HepG2 (cell line): ENCODE measurements around the gene SV2A. TPM values are rescaled to one million over a fixed set of nuclear protein-coding genes. Genes with fewer than 3 reads are reported as not detected.

Experiments used
- CEBPG ChIP-seq: IDR thresholded peaks from 2 replicates; pipeline ENCODE4 v1.6.1; 2016
- FIP1L1 ChIP-seq: fragments of 200-400 bp; formaldehyde crosslinking; IDR thresholded peaks from 2 replicates; pipeline ENCODE4 v1.6.1; 2018; ENCODE audit warnings: low read depth, mild to moderate bottlenecking, low read length, moderate library complexity, borderline replicate concordance; ENCODE audit not compliant: insufficient read depth
- GMEB1 ChIP-seq: sonication (generic); formaldehyde crosslinking; IDR thresholded peaks from 2 replicates; pipeline ENCODE4 v1.5.1; 2020; ENCODE audit warnings: missing genetic modification reagents, mild to moderate bottlenecking, borderline replicate concordance
- NR2F2 ChIP-seq: IDR thresholded peaks from 2 replicates; pipeline ENCODE4 v1.6.1; 2012; ENCODE audit warnings: low read depth, inconsistent platforms, borderline replicate concordance
- POLR2A ChIP-seq, 2 experiments: IDR thresholded peaks; 2 replicates each; pipeline ENCODE4 v1.6.1; 2011; ENCODE audit warnings: low read depth in 2 of 2, low read length in 2 of 2, mild to moderate bottlenecking in 1 of 2, moderate library complexity in 1 of 2; ENCODE audit not compliant: insufficient read depth in 1 of 2
- PRMT3 ChIP-seq: sonication (generic); formaldehyde crosslinking; IDR thresholded peaks from 2 replicates; pipeline ENCODE4 v1.8.1; 2022; ENCODE audit warnings: low read depth, mild to moderate bottlenecking, moderate library complexity, missing genetic modification reagents, borderline replicate concordance
- REL ChIP-seq: sonication (generic); formaldehyde crosslinking; conservative IDR thresholded peaks from 2 replicates; pipeline ENCODE4 v1.8.0; 2022; ENCODE audit warnings: mild to moderate bottlenecking, missing genetic modification reagents, moderate library complexity
- SALL2 ChIP-seq: sonication (generic); formaldehyde crosslinking; IDR thresholded peaks from 2 replicates; pipeline ENCODE4 v1.8.1; 2023; ENCODE audit warnings: mild to moderate bottlenecking, missing genetic modification reagents, inconsistent platforms
- SRSF1 ChIP-seq: fragments of 200-400 bp; formaldehyde crosslinking; optimal IDR thresholded peaks from 2 replicates; pipeline ENCODE3; 2017; ENCODE audit warnings: mild to moderate bottlenecking, low read depth, low read length, moderate library complexity
- TAF1 ChIP-seq: sonication (generic); formaldehyde crosslinking; IDR thresholded peaks from 2 replicates; pipeline ENCODE4 v1.4.0; 2020; ENCODE audit warnings: missing genetic modification reagents
- TARDBP ChIP-seq: sonication (generic); formaldehyde crosslinking; IDR thresholded peaks from 2 replicates; pipeline ENCODE4 v1.8.0; 2022; ENCODE audit warnings: mild to moderate bottlenecking, missing genetic modification reagents
- TP53 ChIP-seq: sonication (generic); formaldehyde crosslinking; conservative IDR thresholded peaks from 2 replicates; pipeline ENCODE4 v1.4.0; 2020; ENCODE audit warnings: missing genetic modification reagents
- ZMYM4 ChIP-seq: sonication (generic); formaldehyde crosslinking; IDR thresholded peaks from 2 replicates; pipeline ENCODE4 v1.8.1; 2023; ENCODE audit warnings: mild to moderate bottlenecking, missing genetic modification reagents
- ZNF136 ChIP-seq: sonication (generic); formaldehyde crosslinking; IDR thresholded peaks from 2 replicates; pipeline ENCODE4 v1.8.1; 2022; ENCODE audit warnings: low read depth, mild to moderate bottlenecking, moderate library complexity, missing genetic modification reagents
- ZNF547 ChIP-seq: sonication (generic); formaldehyde crosslinking; IDR thresholded peaks from 2 replicates; pipeline ENCODE4 v1.5.1; 2020; ENCODE audit warnings: mild to moderate bottlenecking, missing genetic modification reagents
- ZNF607 ChIP-seq: sonication (generic); formaldehyde crosslinking; IDR thresholded peaks from 2 replicates; pipeline ENCODE4 v1.5.1; 2020; ENCODE audit warnings: missing genetic modification reagents, mild to moderate bottlenecking, borderline replicate concordance
- ZNF768 ChIP-seq: sonication (generic); formaldehyde crosslinking; IDR thresholded peaks from 2 replicates; pipeline ENCODE4 v1.4.0; 2020; ENCODE audit warnings: missing genetic modification reagents
- ZNF788 ChIP-seq: sonication (generic); formaldehyde crosslinking; IDR thresholded peaks from 2 replicates; pipeline ENCODE4 v1.5.0; 2020; ENCODE audit warnings: mild to moderate bottlenecking, missing genetic modification reagents, borderline replicate concordance
- ZSCAN31 ChIP-seq: sonication (generic); formaldehyde crosslinking; IDR thresholded peaks from 2 replicates; pipeline ENCODE4 v1.5.0; 2020; ENCODE audit warnings: low read depth, mild to moderate bottlenecking, missing genetic modification reagents
- polyA plus RNA-seq, 8 experiments: library from polyadenylated mRNA; depleted of rRNA in 3 of 8; stranded (reverse) in 7 of 8; unstranded in 1 of 8; fragments of >200 nt; fragmentation: Illumina TruSeq in 4 of 8; extraction: Trizol in 4 of 8; gene quantifications; 2 replicates each; pipeline versions ENCODE4 v1.2.1 to v1.2.3, GENCODE V29; 2011 to 2016; ENCODE audit warnings: low read depth in 4 of 8, missing spikeins in 1 of 8, mixed read lengths in 1 of 8; ENCODE audit not compliant: insufficient read depth in 1 of 8
- total RNA-seq, 5 experiments: library from RNA; depleted of rRNA; stranded (reverse); fragments of >200 nt; fragmentation: Illumina TruSeq; extraction: Trizol; gene quantifications; 2 replicates each; pipeline ENCODE4 v1.2.3, GENCODE V29; 2016; ENCODE audit warnings: low read depth in 1 of 5
- TF ChIP-seq, protein P1 (sequence below): sonication (generic); formaldehyde crosslinking; IDR thresholded peaks from 2 replicates; pipeline ENCODE4 v1.4.0; 2020; ENCODE audit warnings: missing genetic modification reagents, borderline replicate concordance
- TF ChIP-seq, protein P2 (sequence below), 2 experiments: fragments of 450-650 bp in 1 of 2; sonication (generic) in 1 of 2; formaldehyde crosslinking; IDR thresholded peaks; 2 replicates each; pipeline versions ENCODE4 v1.5.0 to v1.8.0; 2020 to 2022; ENCODE audit warnings: mild to moderate bottlenecking in 1 of 2, missing genetic modification reagents in 1 of 2
- TF ChIP-seq, protein P3 (sequence below): sonication (generic); formaldehyde crosslinking; IDR thresholded peaks from 2 replicates; pipeline ENCODE4 v1.8.1; 2023; ENCODE audit warnings: mild to moderate bottlenecking, missing genetic modification reagents, borderline replicate concordance

Gene SV2A
- total and polyA plus RNA-seq, 2 of the 13 experiments (the other 11 are each of a cell fraction or from before 2014, with no cell fraction given), result 0.84 to 1.9 TPM

DNA sequence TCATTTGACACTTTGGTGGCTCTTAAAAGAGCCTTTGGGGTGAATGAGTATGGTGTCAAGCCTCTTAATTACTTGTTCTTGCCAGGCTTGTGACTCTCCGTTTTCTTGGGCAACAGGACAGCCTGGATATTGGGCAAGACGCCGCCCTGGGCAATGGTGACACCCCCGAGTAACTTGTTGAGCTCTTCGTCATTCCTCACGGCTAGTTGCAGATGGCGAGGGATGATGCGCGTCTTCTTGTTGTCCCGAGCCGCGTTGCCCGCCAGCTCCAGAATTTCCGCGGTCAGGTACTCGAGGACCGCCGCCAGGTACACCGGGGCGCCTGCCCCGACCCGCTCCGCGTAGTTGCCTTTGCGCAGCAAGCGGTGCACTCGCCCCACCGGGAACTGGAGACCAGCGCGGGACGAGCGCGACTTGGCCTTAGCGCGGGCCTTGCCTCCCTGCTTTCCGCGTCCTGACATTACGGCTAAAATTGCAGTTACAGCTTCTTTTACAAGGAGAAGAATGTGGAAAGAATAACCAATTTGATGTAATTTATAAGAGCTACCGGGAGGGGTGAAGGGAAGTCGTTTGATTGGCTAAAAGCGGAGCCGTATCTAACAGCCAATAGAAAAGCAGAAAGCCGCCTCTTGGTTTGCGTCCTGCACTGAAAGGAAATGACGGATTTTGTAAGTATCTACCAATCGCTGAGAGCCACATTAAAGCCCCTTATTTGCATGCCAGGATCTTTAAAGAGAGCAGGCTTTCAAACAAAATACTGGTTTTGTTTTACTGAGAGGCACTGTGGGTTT lies 30.0 kb downstream of the SV2A start (continued):
- peak; percentile 52; the same call in 1 of the 2 replicates for TF ChIP-seq TARDBP (CRISPR knock-in tag)
- TF ChIP-seq ZNF788 (CRISPR knock-in tag), result 0 out of 2 replicates have a peak, but pooled peaks have one; percentile 21
- TF ChIP-seq FIP1L1, result 0 out of 2 replicates have a peak, but pooled peaks have one; percentile 98
- peak; percentile 52; the same call in 1 of the 2 replicates for TF ChIP-seq ZNF547 (CRISPR knock-in tag)
- peak; percentile 26; the same call in 1 of the 2 replicates for TF ChIP-seq ZNF607 (CRISPR knock-in tag)
- 0 out of 2 replicates have a peak, but pooled peaks have one; percentile 42 for TF ChIP-seq TP53 (CRISPR knock-in tag)
- TF ChIP-seq, protein P1, sequence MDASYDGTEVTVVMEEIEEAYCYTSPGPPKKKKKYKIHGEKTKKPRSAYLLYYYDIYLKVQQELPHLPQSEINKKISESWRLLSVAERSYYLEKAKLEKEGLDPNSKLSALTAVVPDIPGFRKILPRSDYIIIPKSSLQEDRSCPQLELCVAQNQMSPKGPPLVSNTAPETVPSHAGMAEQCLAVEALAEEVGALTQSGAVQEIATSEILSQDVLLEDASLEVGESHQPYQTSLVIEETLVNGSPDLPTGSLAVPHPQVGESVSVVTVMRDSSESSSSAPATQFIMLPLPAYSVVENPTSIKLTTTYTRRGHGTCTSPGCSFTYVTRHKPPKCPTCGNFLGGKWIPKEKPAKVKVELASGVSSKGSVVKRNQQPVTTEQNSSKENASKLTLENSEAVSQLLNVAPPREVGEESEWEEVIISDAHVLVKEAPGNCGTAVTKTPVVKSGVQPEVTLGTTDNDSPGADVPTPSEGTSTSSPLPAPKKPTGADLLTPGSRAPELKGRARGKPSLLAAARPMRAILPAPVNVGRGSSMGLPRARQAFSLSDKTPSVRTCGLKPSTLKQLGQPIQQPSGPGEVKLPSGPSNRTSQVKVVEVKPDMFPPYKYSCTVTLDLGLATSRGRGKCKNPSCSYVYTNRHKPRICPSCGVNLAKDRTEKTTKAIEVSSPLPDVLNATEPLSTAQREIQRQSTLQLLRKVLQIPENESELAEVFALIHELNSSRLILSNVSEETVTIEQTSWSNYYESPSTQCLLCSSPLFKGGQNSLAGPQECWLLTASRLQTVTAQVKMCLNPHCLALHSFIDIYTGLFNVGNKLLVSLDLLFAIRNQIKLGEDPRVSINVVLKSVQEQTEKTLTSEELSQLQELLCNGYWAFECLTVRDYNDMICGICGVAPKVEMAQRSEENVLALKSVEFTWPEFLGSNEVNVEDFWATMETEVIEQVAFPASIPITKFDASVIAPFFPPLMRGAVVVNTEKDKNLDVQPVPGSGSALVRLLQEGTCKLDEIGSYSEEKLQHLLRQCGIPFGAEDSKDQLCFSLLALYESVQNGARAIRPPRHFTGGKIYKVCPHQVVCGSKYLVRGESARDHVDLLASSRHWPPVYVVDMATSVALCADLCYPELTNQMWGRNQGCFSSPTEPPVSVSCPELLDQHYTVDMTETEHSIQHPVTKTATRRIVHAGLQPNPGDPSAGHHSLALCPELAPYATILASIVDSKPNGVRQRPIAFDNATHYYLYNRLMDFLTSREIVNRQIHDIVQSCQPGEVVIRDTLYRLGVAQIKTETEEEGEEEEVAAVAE, result peak; percentile 95
- TF ChIP-seq SRSF1, result peak; percentile 81
- TF ChIP-seq POLR2A (IDR thresholded peaks at IDR 0.05; ENCODE audit: insufficient read depth in 1 of 2, low read depth in 2 of 2, low read length in 2 of 2), result peak; percentile 86
- TF ChIP-seq ZNF768, result peak; percentile 68; the same call in 1 of the 2 replicates
- TF ChIP-seq NR2F2, result no peak
- TF ChIP-seq CEBPG (CRISPR knock-in tag), result peak; percentile 46
- peak; percentile 16; the same call in 1 of the 2 replicates for TF ChIP-seq ZNF136 (CRISPR knock-in tag)
- no peak for TF ChIP-seq SALL2 (CRISPR knock-in tag)
- 0 out of 2 replicates have a peak, but pooled peaks have one; percentile 44 for TF ChIP-seq REL (CRISPR knock-in tag)
- TF ChIP-seq, protein P2, sequence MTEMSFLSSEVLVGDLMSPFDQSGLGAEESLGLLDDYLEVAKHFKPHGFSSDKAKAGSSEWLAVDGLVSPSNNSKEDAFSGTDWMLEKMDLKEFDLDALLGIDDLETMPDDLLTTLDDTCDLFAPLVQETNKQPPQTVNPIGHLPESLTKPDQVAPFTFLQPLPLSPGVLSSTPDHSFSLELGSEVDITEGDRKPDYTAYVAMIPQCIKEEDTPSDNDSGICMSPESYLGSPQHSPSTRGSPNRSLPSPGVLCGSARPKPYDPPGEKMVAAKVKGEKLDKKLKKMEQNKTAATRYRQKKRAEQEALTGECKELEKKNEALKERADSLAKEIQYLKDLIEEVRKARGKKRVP (CRISPR knock-in tag; IDR thresholded peaks at IDR 0.05), result 0 out of 4 replicates have a peak, but pooled peaks have one; percentile 13 to 20
- peak; percentile 11; the same call in 1 of the 2 replicates for TF ChIP-seq ZSCAN31 (CRISPR knock-in tag)
- TF ChIP-seq, protein P3, sequence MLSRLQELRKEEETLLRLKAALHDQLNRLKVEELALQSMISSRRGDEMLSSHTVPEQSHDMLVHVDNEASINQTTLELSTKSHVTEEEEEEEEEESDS (CRISPR knock-in tag), result 0 out of 2 replicates have a peak, but pooled peaks have one; percentile 26
- peak; percentile 58; the same call in 1 of the 2 replicates for TF ChIP-seq TAF1 (CRISPR knock-in tag)
- TF ChIP-seq ZMYM4 (CRISPR knock-in tag), result peak; percentile 45; the same call in 1 of the 2 replicates
- TF ChIP-seq PRMT3 (CRISPR knock-in tag), result 0 out of 2 replicates have a peak, but pooled peaks have one; percentile 46
- peak; percentile 51; the same call in 1 of the 2 replicates for TF ChIP-seq GMEB1 (CRISPR knock-in tag)
